GM19467 (cell line): ENCODE measurements around the gene CES5A.
"Not testable (repeated sequence)": the region's sequence is repeated elsewhere in the genome, so short reads cannot be mapped to it uniquely, and the experiment has no call there.

Experiments used
- ATAC-seq: cut with Tn5 transposase; IDR thresholded peaks from one replicate; pipeline ENCODE4 v1.9.1; 2021; ENCODE audit warnings: mild to moderate bottlenecking, moderate library complexity; ENCODE audit not compliant: unreplicated experiment

CES5A gene

GRCh38 chr16:55876854-55877253 is 1.7 kb upstream of the CES5A start:
- ATAC-seq: no peak

- no peak for ATAC-seq
Observed at GRCh38 chr16:55873122-55873521, 2.1 kb downstream of the CES5A start.

- ATAC-seq: no peak
Observed at GRCh38 chr16:55872130-55872529, 3.0 kb downstream of the CES5A start.

- no peak for ATAC-seq
Observed at GRCh38 chr16:55871411-55872038, 3.6 kb downstream of the CES5A start.

- ATAC-seq: no peak
Observed at GRCh38 chr16:55868980-55869379, 6.2 kb downstream of the CES5A start.

- no peak for ATAC-seq
Observed at GRCh38 chr16:55868137-55868536, 7.0 kb downstream of the CES5A start.

GRCh38 chr16:55861288-55861687 is 13.9 kb downstream of the CES5A start:
- no peak for ATAC-seq

- not testable (repeated sequence) for ATAC-seq
Observed at GRCh38 chr16:55857650-55858049, 17.5 kb downstream of the CES5A start.

GRCh38 chr16:55856950-55857349 is 18.2 kb downstream of the CES5A start:
- ATAC-seq: no peak

GRCh38 chr16:55853114-55853513 is 22.1 kb downstream of the CES5A start:
- ATAC-seq: no peak

GRCh38 chr16:55849536-55849935 is 25.6 kb downstream of the CES5A start:
- ATAC-seq: no peak

GRCh38 chr16:55846598-55847346 is 28.4 kb downstream of the CES5A start:
- ATAC-seq: no peak

- no peak for ATAC-seq
Observed at GRCh38 chr16:55843105-55843395, 32.1 kb downstream of the CES5A start.

GRCh38 chr16:55842369-55843104 is 32.6 kb downstream of the CES5A start:
- no peak for ATAC-seq

GRCh38 chr16:55839115-55839514 is 36.1 kb downstream of the CES5A start:
- no peak for ATAC-seq

- ATAC-seq: no peak
Observed at GRCh38 chr16:55836158-55836611, 39.0 kb downstream of the CES5A start.

- no peak for ATAC-seq
Observed at GRCh38 chr16:55835581-55835980, 39.6 kb downstream of the CES5A start.

GRCh38 chr16:55835173-55835572 is 40.0 kb downstream of the CES5A start:
- ATAC-seq: not testable (repeated sequence)

- peak; percentile 58 for ATAC-seq
Observed at GRCh38 chr16:55834049-55834448, 41.1 kb downstream of the CES5A start.

GRCh38 chr16:55832773-55833691 is 42.1 kb downstream of the CES5A start, which contains the start of gene CES1:
Gene CES1 (minus strand): TSS chr16:55833096. CDS start chr16:55833055, 41 bp downstream.
- ATAC-seq: no peak

- no peak for ATAC-seq
Observed at GRCh38 chr16:55832425-55832772, 42.8 kb downstream of the CES5A start.
